H1 (cell line): Measurements from ENCODE around the gene DMBX1.
A peak's percentile ranks its signal among the peaks of the same experiment; 100 is the strongest.

Experiments
- BACH1 ChIP-seq: IDR thresholded peaks from 2 replicates; pipeline ENCODE4 v1.6.1; 2012; ENCODE audit warnings: low read length, improper control_type of control experiment
- BRCA1 ChIP-seq: IDR thresholded peaks from 2 replicates; pipeline ENCODE4 v1.6.1; 2012; ENCODE audit warnings: low read depth, low read length, improper control_type of control experiment
- CEBPB ChIP-seq: IDR thresholded peaks from 2 replicates; pipeline ENCODE4 v1.6.1; 2012; ENCODE audit warnings: low read depth, low read length
- CTCF ChIP-seq, 3 experiments: IDR thresholded peaks; 1 replicate in 2 of 3; 2 replicates in 1 of 3; pipeline versions ENCODE4 v1.5.1 to v1.6.1; 2011; ENCODE audit warnings: low read length in 3 of 3, mild to moderate bottlenecking in 3 of 3, inconsistent platforms in 2 of 3, low read depth in 1 of 3, moderate library complexity in 1 of 3; ENCODE audit not compliant: insufficient read depth in 1 of 3; ENCODE audit errors: control extremely low read depth in 1 of 3
- EP300 ChIP-seq, 2 experiments: IDR thresholded peaks; 1 replicate in 1 of 2; 2 replicates in 1 of 2; pipeline ENCODE4 v1.6.1; 2011 to 2012; ENCODE audit warnings: low read depth in 2 of 2, low read length in 2 of 2, mild to moderate bottlenecking in 2 of 2, borderline replicate concordance in 1 of 2, inconsistent platforms in 1 of 2, moderate library complexity in 1 of 2
- JUN ChIP-seq: IDR thresholded peaks from 2 replicates; pipeline ENCODE4 v1.6.1; 2011; ENCODE audit warnings: low read depth, mild to moderate bottlenecking, improper control_type of control experiment, low read length
- JUND ChIP-seq: IDR thresholded peaks from 2 replicates; pipeline ENCODE4 v1.6.1; 2011; ENCODE audit warnings: mild to moderate bottlenecking, improper control_type of control experiment, low read length
- MAFK ChIP-seq: IDR thresholded peaks from 2 replicates; pipeline ENCODE4 v1.6.1; 2012; ENCODE audit warnings: low read depth, mild to moderate bottlenecking, improper control_type of control experiment, low read length
- POLR2A ChIP-seq, 2 experiments: IDR thresholded peaks; 1 replicate in 1 of 2; 2 replicates in 1 of 2; pipeline ENCODE4 v1.6.1; 2011; ENCODE audit warnings: low read depth in 2 of 2, low read length in 2 of 2, mild to moderate bottlenecking in 2 of 2; ENCODE audit errors: control extremely low read depth in 1 of 2
- RFX5 ChIP-seq: IDR thresholded peaks from 2 replicates; pipeline ENCODE4 v1.6.1; 2011; ENCODE audit warnings: low read depth, low read length, improper control_type of control experiment, borderline replicate concordance
- RNF2 ChIP-seq: fragments of 200-900, 300-1000 bp; sonication (generic); IDR thresholded peaks from 2 replicates; pipeline ENCODE4 v1.7.1; 2016; ENCODE audit warnings: borderline replicate concordance, low read depth, mild to moderate bottlenecking, antibody characterized with exemption, low read length; ENCODE audit not compliant: poor library complexity, severe bottlenecking; ENCODE audit errors: missing control alignments
- SIN3A ChIP-seq, 2 experiments: IDR thresholded peaks in 1 of 2; conservative IDR thresholded peaks in 1 of 2; 2 replicates each; pipeline ENCODE4 v1.6.1; 2011 to 2012; ENCODE audit warnings: low read length in 2 of 2, improper control_type of control experiment in 1 of 2, low read depth in 1 of 2, mild to moderate bottlenecking in 1 of 2
- USF2 ChIP-seq: IDR thresholded peaks from 2 replicates; pipeline ENCODE4 v1.6.1; 2011; ENCODE audit warnings: low read length, improper control_type of control experiment

GRCh38 chr1:46533179-46533864 lies 43.7 kb downstream of the DMBX1 start:
- peak in 1 of 3 experiments; percentile 22; a peak in 1 of 4 replicates for TF ChIP-seq CTCF (IDR thresholded peaks at IDR 0.05; ENCODE audit: control extremely low read depth in 1 of 3, insufficient read depth in 1 of 3, low read depth in 1 of 3, low read length in 3 of 3)
- TF ChIP-seq JUN = no peak
- no peak for TF ChIP-seq RFX5
- no peak for TF ChIP-seq JUND
- no peak for TF ChIP-seq POLR2A (IDR thresholded peaks at IDR 0.05; ENCODE audit: control extremely low read depth in 1 of 2, low read depth in 2 of 2, low read length in 2 of 2)
- no peak for TF ChIP-seq EP300 (IDR thresholded peaks at IDR 0.05; ENCODE audit: borderline replicate concordance in 1 of 2, low read depth in 2 of 2, low read length in 2 of 2)
- TF ChIP-seq RNF2 = no peak
- no peak for TF ChIP-seq CEBPB
- no peak for TF ChIP-seq BACH1
- no peak for TF ChIP-seq SIN3A (conservative IDR thresholded peaks at IDR 0.05 in 1 of 2, IDR thresholded peaks at IDR 0.05 in 1 of 2; ENCODE audit: low read depth in 1 of 2, low read length in 2 of 2)
- no peak for TF ChIP-seq MAFK
- no peak for TF ChIP-seq BRCA1
- no peak for TF ChIP-seq USF2
